ENCODE results near the gene LMOD2.

LMOD2 gene

DNA sequence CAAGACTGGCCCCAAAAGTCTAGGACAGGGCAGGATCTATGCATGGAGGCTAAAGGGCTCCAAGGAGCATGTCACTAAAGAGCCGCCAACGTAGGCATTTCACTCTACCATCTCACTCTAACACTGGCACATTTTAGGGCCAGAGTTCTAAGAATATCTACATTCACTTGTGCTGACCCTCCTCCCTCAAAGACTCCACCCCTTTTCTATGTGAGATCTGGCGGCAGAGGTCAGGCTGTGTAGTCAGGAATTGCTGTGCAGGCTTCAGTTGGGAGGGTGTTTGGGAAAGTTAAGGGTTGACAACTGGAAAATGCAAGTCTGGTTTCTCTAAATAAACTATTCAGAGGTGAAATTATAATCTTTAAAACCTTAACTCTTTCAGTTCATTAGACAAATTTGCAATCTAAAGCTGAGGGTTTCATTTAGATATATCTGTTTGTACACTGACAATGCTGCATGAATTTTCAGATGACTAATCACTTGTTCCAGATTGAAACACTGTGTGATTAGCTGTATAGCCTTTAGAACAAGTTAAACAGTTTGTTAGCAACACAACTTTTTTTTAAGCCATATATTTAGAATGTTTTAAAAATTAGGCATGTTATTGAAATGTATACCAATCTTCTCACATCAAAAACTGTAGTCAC lies 18.2 kb downstream of the LMOD2 start:
- no peak for DNase-seq

DNA sequence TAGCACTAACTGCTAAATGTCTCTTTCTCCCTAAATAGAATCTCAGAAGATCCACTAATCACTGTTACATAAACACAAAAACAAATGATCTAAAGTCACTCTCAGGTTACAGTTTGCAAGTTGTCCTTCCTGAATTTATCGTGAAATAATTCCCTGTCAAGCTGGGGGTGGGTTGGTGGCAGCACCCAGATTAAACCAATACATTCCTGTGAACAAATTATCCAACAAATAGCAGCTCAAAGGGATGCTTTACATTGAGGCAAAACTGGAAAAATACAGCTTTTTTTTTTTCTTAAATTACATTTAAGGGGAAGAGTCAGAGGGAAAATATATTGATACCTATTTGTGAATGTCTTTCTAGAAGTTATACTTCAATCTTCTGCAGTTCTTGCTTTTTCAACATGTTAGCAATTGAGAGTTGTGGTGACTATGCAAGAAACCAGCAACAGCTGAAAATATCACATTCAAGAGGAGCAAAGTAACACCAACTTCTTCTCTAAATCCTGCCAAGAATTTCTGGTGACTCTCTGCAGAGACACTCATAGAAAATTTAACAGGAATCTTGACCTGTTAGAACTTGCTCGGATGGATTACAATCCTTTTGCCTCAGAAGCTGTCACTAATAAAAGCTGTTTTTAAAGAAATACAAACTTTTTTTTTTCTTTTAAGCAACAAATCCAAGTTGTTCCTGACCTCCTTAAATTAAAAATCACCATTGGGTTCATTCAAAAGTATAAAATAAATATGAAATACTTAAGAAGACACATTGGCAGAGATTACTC lies 18.9 kb downstream of the LMOD2 start:
- DNase-seq: no peak

DNA sequence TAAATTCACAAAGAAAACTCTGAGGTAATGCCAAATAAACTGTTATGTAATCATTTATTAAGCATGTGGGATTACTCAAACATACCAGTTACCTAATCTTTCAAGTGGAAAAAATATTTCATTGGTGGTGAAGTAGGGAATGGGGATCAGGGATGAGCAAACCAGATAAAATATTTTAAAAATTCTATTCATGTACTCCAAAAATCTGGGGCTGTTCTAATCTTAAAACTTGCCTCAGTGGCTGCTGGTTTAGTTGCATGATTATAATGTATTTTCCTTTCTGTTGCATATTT lies 19.5 kb downstream of the LMOD2 start:
- no peak for DNase-seq

DNA sequence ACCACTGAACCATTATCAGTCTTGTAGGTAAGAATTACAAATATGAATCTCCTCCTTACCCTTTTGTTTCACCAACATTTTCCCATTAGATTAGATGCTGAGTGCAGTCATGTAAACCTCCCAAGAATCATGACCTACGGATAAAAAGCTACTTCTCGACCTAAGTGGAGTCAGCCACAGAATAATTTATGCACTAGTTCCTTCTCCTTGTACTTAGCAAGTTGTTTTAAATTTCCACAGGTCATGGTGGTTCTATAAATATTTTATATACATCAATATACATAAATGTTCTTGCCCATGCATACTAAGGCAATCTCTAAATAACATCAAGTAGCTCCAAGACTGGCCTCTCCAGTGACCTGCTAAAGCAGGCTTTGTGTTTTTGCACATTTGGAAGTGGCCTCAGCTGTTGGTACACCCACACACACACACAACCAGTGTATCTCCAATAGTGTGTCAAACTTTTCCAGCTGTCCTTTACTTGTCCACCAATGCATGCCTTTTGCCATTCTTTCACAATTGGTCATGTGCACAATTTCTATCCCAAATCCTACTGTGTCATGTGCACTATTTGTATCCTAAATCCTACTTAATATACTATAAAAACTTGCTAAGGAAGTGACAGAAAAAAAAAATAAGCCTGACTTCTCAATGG lies 21.5 kb downstream of the LMOD2 start:
- DNase-seq: no peak

DNA sequence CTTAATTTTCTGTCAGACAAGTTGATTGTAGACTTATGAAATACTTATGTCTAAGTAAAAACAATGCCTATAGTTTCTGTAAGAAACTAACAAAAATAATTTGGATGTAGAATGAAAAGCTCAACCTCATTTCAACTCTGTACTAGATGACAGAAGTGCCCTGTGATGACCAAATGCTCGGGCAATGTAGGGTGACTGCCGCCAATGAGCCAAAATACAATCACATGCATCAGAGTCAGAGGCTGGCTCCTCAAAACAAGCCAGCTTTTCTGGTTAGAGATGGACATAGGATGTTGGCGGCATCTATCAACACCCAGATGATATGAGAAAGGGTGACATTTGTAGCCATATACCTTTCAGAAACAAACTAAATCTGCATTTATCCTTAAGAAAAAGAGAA lies 23.9 kb downstream of the LMOD2 start:
- DNase-seq: no peak

DNA sequence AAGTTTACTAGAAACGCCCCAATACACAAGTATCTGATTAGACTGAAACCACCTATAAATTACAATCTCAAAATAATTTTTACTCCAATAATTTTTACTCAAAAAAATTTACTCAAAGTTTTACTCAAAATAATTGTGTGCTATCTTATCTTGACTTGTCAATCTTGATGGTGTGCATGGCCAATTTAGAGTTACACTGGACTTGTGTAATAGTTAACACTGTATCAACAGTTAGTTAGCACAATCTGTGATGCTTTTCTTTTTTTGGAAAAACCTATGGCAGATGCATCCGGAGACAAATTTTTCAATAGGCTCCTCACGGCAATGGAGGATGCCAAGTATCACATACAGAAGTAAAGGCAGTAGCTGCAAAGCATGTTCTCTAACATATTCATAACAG lies 24.9 kb downstream of the LMOD2 start:
- DNase-seq: no peak

DNA sequence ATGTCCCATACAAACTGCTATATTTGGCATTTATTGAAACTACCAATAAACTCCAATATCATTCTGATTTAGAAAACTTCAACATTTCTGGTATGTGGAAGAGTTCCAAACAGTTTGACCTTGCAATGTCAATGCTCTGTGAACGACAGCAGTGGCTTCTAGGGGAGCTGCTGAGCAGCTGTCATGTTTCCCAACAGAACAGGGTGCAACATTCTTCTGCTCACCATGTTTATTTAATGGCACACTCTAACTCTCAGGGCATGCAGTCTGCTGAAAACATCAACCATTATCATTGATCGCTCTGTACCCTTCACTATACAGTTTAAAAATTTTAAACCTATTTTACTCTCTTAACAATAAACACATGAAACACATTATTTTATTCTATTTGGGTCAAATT lies 25.9 kb downstream of the LMOD2 start:
- no peak for DNase-seq

DNA sequence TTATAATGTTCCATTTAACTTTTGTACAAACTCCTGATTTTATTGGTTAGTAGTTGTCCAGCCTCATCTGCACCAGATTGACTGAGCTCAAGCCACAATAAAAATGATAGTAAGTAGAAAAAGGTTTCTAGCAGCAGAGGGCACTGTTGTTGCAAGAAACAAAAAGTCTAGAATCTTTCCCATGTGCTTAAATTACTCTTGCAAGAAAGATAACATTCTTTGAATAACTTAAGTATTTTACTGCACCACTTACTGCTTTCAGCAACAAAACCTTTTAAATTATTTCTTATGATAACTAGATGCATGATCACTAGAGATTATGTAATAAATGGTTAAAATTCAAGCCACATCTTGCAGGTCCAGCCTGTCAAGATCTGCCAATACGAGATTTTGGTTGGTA lies 27.0 kb downstream of the LMOD2 start:
- DNase-seq: no peak

DNA sequence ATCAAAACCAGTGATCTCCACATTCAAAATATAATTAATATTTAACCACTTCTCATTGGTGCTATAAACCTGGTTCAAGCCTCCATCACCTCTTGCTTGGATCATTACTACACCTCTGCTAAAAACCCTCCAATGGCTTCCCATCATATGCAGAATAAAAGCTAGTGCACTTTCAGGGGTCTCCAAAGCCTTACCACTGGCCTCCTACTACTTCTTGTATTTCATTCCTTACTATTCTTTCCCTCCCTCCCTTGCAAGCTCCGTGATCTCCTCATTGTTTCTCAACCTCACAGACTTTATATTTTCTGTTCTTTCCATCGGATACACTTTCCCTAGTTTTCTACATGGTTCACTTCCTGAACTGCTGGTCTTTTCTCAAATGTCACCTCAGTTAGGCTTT lies 31.5 kb downstream of the LMOD2 start:
- DNase-seq: no peak

DNA sequence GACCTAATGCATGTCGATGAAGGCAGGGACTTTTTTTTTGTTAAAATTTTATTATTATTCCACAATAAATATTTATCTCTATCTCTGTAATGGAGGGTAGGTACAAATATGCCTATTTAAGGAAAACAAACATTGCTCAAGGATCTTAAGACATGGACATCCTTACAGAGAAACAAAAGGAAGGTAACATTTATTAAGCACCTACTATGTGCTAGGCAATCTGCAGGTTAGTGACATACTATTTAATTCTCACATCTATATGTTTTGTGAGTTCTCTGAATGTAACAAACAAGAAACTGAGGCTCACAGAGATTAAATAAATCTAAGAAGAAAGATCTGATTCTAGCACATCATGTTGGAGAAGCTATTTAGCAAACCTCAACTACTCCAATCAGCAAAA lies 32.1 kb downstream of the LMOD2 start:
- no peak for DNase-seq

DNA sequence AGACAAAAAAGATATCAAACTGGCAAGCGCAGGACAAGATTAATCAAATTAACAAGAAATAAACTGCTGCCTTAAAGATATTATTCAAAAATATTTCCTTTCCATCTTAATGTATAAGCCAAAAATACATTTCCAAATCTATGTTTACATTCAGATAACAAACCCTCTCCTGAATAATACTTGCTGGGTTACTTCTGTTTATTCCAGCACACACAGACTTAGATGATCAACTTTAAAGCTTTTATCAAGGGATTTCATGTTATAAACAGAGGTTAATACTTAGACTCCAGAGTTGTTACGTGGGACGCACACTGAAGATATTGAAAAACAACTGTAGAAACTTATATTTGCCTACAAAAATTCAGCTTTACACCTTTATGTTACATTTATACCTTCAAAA lies 33.6 kb downstream of the LMOD2 start:
- DNase-seq: no peak

DNA sequence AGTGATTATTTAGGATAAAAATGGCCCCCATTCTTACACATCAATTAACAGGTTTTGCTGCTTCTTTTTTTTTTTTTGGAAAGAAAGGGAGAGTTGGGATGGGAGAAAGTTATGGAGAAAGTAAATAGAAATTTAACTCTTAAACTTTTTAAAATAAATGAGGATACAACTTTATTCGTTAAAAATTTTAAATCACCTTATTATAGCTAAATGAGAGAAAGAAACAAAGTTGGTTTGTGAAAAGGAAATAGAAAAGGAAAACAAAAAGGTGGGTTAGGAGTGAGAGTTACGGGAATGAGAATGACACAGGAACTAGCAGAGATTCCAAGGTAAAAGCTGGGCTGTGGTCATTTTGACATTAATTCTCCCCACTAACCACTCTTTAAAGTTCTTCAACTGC lies 34.9 kb downstream of the LMOD2 start:
- no peak for DNase-seq

DNA sequence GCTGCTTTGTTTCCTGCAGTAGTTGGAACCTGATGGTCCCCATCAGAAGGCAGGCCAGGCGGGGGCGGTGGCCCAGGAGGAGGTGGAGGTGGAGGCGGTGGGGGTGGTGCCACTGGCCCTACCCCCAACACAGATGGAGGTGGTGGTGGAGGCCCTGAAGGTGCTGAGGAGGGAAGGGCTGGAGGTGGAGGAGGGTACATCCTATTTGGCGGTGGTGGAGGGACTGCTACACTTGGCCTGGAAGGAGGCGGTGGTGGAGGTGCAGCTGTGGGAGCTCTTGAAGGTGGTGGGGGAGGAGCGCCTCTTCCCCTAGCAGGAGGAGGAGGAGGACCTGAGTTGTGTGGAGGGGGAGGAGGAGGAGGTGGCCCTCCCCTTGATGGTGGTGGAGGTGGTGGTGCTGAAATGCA lies 36.8 kb downstream of the LMOD2 start:
- no peak for DNase-seq

DNA sequence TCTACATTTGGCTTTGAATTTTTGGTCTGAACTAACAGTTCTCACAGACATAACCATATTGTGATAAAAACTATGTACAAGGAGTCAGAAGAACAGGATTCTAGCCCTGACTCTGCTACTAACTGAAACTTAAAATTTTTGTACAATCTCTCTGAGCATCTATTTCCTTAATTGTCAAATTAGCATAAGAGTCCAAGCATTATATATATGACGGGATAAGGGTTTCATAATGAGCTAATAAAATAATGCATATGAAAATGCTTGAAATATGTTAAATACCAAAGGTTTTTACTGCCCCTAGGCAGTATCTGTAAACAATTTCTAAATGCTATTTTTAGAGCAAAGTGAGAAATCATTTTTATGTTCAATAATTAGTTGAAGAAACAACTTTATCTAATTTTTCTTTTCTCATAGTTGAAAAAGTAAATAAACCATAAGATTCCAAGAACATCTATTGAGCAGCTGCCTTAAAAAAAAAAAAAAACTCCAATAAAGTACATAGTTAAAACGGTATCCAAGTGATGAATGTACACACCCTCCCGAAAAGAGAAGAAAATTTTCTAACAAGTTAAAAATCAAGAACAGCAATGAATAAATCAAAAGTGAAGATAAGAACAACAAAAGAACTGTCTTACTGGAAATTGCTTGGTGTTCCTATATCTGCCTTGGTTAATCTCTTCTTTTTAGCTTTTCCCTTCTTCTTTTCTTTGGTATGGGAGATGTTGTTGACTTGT lies 40.4 kb downstream of the LMOD2 start:
- no peak for DNase-seq

DNA sequence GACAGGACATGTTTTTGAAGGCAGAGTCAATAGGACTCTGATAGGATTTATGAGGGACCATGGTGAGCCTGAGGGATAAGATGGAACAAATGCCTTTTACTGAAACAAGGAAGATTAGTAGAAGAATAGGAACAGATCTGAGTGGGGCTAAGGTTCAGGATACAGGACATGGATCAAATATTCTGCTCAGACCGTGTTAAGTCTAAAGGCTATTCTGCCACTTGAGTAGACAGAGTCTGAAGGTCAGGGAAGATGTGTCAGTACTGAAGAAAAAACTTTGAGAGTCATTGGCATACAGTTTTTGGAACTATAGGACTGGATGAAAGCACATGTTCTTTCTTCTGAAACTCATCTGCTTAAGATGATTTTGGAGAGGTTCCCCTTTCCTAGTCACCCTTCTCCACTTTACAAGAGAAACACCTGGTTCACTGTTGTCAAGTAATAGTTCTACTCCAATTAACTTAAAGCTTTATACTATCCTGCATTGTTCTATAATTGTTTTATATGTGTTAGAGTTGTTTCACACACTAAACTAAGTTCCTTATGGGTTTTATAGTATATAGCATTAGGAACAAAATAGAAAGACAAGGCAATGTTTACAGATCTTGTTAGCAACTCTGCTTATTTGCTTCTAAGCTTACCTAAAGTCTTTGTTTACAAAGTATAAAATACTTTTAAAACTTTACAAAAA lies 49.7 kb downstream of the LMOD2 start:
- no peak for DNase-seq

DNA sequence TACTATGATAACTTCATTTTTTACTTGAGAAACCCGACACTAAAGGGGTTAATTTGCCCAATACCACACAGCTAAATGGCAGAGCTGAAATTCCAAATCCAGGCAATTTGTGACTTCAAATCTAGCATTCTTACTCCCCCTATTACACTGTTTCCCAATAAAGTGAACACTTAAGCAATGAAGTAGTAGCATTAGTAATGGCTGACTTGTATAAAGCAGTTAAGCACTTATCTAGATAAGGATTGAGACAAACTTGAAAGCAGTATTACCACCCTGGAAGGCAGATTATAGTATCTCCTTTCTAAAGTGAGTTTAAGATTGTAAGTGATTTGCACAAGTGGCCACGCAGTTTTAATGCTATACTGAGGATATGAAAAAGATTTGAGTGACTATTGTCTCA lies 53.9 kb downstream of the LMOD2 start:
- no peak for DNase-seq

DNA sequence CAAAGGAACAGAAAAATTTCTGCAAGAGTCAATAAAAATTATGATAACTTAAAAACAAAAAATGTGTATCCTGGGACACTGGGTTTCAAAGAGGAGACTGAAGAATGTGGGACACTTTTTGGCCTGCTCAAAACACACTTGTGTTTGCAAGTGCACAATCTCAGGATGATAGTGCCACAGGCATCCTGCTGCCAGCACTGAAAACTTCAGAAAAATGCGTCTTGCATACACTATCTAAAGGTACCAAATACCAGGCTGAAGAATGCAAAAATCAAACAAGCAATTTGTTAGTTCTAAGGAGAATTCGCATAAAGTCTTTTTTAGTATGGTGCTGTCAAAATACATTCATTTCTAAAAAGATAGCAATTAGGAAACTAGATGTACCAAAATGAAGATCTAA lies 55.0 kb downstream of the LMOD2 start:
- DNase-seq: no peak

DNA sequence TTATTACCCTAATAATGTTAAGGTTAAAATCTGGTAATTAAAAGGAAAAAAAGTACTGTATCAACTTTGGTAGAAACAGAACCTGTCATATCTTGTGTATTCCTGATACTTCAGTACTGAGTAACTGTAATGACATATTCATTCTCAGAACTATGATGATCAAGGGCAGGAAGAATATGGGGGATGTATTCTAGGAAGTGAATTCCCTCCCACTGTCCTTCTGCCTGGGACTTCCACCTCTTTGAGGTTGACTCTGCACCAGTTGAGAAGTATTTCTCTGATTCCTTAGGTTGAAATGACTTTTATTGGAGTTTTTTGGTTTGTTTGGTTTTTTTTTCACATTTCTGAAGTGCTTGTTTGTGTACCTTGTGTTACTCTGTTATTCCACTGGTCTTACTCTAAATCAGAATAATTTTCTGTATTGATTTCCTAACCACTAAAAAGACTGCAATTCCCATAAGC lies 56.2 kb downstream of the LMOD2 start:
- DNase-seq: peak; percentile 7

DNA sequence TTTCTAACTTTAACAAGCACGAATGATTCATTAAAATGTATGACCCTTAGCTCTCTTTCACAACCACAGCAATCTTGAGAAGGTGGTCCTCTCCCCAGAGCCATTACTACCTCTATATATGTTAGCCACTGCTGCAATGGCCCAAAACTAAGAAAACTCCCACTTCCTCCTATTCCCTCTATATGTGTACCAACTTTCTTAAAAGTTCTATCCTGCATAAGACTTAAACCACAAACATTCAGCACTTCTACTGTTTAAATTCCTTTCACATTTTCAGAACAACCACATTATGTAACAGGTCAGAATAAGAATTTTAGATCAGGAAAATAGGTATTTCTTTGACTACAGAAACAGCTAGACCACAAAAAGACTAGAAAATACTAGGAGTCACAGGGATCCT lies 57.0 kb downstream of the LMOD2 start:
- no peak for DNase-seq
